Keratinocyte (primary cell): Measurements from ENCODE around the gene CYP46A1. TPM values are rescaled to one million over a fixed set of nuclear protein-coding genes. Genes with fewer than 3 reads are reported as not detected.

ENCODE experiments used
- DNase-seq: peaks from one replicate; pipeline ENCODE4 v3.0.0-alpha.2; 2011; ENCODE audit warnings: low read depth, missing footprints, low spot score
- FAIRE-seq: peaks from 2 replicates; lab custom pipeline; 2011; peaks lifted over from hg19 to GRCh38; lab: Jason Lieb, UNC
- H2AFZ ChIP-seq: 2 replicates; pipeline ENCODE4 v1.6.0; 2012; ENCODE audit warnings: low read length, control low read depth, inconsistent platforms; ENCODE audit not compliant: control insufficient read depth
- H3K27ac ChIP-seq: 2 replicates; pipeline ENCODE4 v1.5.1; 2011; ENCODE audit warnings: low read length; ENCODE audit not compliant: control insufficient read depth, insufficient read depth
- H3K27me3 ChIP-seq: 3 replicates; pipeline ENCODE4 v1.6.0; 2011; ENCODE audit warnings: low read length; ENCODE audit not compliant: control insufficient read depth, insufficient read depth; ENCODE audit errors: extremely low read depth
- H3K36me3 ChIP-seq, 2 experiments: 2 replicates in 1 of 2; 3 replicates in 1 of 2; pipeline ENCODE4 v1.5.1; 2011; ENCODE audit warnings: low read length in 2 of 2, mild to moderate bottlenecking in 1 of 2; ENCODE audit not compliant: control insufficient read depth in 2 of 2, insufficient read depth in 2 of 2; ENCODE audit errors: extremely low read depth in 1 of 2
- H3K4me1 ChIP-seq: 3 replicates; pipeline ENCODE4 v1.5.1; 2011; ENCODE audit warnings: low read length; ENCODE audit not compliant: control insufficient read depth, insufficient read depth; ENCODE audit errors: extremely low read depth
- H3K4me2 ChIP-seq: 3 replicates; pipeline ENCODE4 v1.6.0; 2011; ENCODE audit warnings: low read depth, low read length; ENCODE audit not compliant: control insufficient read depth, insufficient read depth; ENCODE audit errors: extremely low read depth
- H3K4me3 ChIP-seq, 3 experiments: fragments of 200-600 bp in 1 of 3; sonication (generic) in 1 of 3; 2 replicates in 2 of 3; 3 replicates in 1 of 3; pipeline ENCODE4 v1.5.1; 2011 to 2016; ENCODE audit warnings: low read length in 3 of 3, mild to moderate bottlenecking in 3 of 3, control low read depth in 2 of 3, inconsistent platforms in 1 of 3, low read depth in 1 of 3, mixed read lengths in 1 of 3, mixed run types in 1 of 3, moderate library complexity in 1 of 3; ENCODE audit not compliant: control insufficient read depth in 2 of 3, insufficient read depth in 2 of 3; ENCODE audit errors: extremely low read depth in 1 of 3
- H3K79me2 ChIP-seq: 2 replicates; pipeline ENCODE4 v1.6.0; 2012; ENCODE audit warnings: low read length; ENCODE audit not compliant: control insufficient read depth, insufficient read depth
- H3K9ac ChIP-seq: 3 replicates; pipeline ENCODE4 v1.6.0; 2011; ENCODE audit warnings: low read length; ENCODE audit not compliant: control insufficient read depth, insufficient read depth; ENCODE audit errors: extremely low read depth
- H3K9me1 ChIP-seq: 3 replicates; pipeline ENCODE4 v1.6.0; 2011; ENCODE audit warnings: low read length; ENCODE audit not compliant: control insufficient read depth, insufficient read depth; ENCODE audit errors: extremely low read depth
- H3K9me3 ChIP-seq: 2 replicates; pipeline ENCODE4 v1.5.1; 2012; ENCODE audit warnings: low read depth, low read length; ENCODE audit not compliant: control insufficient read depth
- H4K20me1 ChIP-seq: 3 replicates; pipeline ENCODE4 v1.6.0; 2011; ENCODE audit warnings: low read length; ENCODE audit not compliant: control insufficient read depth, insufficient read depth; ENCODE audit errors: extremely low read depth
- EZH2 ChIP-seq: IDR thresholded peaks from one replicate; pipeline ENCODE4 v1.6.1; 2012; ENCODE audit warnings: inconsistent platforms, mild to moderate bottlenecking, low read length, moderate library complexity
- dilution Hi-C: fragments of 300-500 bp; cut with MboI; formaldehyde crosslinking; loops from one replicate; pipeline ENCODE4 v1.7.0; 2020; ENCODE audit warnings: low sequenced_read_pairs; ENCODE audit not compliant: extremely low pct_ligation_motif_present
- polyA plus RNA-seq, 5 experiments: library from polyadenylated mRNA; depleted of rRNA in 3 of 5; stranded (reverse) in 3 of 5; stranded (forward) in 1 of 5; unstranded in 1 of 5; fragments of >200 nt; gene quantifications; 1 replicate in 1 of 5; 2 replicates in 3 of 5; 3 replicates in 1 of 5; pipeline versions ENCODE4 v1.2.1 to v1.2.3, GENCODE V29; 2011 to 2012; ENCODE audit warnings: missing spikeins in 2 of 5, low read depth in 1 of 5, low replicate concordance in 1 of 5
- TF ChIP-seq, protein P1 (sequence below), 3 experiments: IDR thresholded peaks in 1 of 3; conservative IDR thresholded peaks in 1 of 3; optimal IDR thresholded peaks in 1 of 3; 2 replicates in 2 of 3; 3 replicates in 1 of 3; pipeline versions ENCODE3 to v1.5.1; 2011; ENCODE audit warnings: low read length in 3 of 3, mild to moderate bottlenecking in 3 of 3, moderate library complexity in 2 of 3, control low read depth in 1 of 3, inconsistent platforms in 1 of 3; ENCODE audit not compliant: insufficient read depth in 2 of 3; ENCODE audit errors: extremely low read depth in 1 of 3

CYP46A1 gene
- polyA plus RNA-seq, 1 donor (not counting 4 experiments of a cell fraction or from before 2014, with no cell fraction given), result 0.01 TPM

GRCh38 chr14:99649643-99650042 is 34.5 kb upstream of the CYP46A1 start:
- no peaks in the 10 kb centered on the region for H3K79me2 ChIP-seq
- DNase-seq (no peak), FAIRE-seq (no peak)
- no peak overlapping the region for H2AFZ ChIP-seq
- H3K9ac ChIP-seq, result no peak overlapping the region
- H3K36me3 ChIP-seq, result no peaks in the 10 kb centered on the region
- dilution Hi-C loops, result no loop called here
- H3K4me1 ChIP-seq, result no peaks in the 10 kb centered on the region
- no peak overlapping the region for H3K4me2 ChIP-seq
- H3K9me1 ChIP-seq, result no peaks in the 10 kb centered on the region
- no peak overlapping the region for H3K4me3 ChIP-seq
- TF ChIP-seq EZH2, result no peak
- TF ChIP-seq, protein P1, sequence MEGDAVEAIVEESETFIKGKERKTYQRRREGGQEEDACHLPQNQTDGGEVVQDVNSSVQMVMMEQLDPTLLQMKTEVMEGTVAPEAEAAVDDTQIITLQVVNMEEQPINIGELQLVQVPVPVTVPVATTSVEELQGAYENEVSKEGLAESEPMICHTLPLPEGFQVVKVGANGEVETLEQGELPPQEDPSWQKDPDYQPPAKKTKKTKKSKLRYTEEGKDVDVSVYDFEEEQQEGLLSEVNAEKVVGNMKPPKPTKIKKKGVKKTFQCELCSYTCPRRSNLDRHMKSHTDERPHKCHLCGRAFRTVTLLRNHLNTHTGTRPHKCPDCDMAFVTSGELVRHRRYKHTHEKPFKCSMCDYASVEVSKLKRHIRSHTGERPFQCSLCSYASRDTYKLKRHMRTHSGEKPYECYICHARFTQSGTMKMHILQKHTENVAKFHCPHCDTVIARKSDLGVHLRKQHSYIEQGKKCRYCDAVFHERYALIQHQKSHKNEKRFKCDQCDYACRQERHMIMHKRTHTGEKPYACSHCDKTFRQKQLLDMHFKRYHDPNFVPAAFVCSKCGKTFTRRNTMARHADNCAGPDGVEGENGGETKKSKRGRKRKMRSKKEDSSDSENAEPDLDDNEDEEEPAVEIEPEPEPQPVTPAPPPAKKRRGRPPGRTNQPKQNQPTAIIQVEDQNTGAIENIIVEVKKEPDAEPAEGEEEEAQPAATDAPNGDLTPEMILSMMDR (optimal IDR thresholded peaks at IDR 0.05 in 1 of 3, IDR thresholded peaks at IDR 0.05 in 1 of 3, conservative IDR thresholded peaks at IDR 0.05 in 1 of 3; ENCODE audit: extremely low read depth in 1 of 3, insufficient read depth in 2 of 3, low read length in 3 of 3), result no peak
- H3K27ac ChIP-seq, result no peak overlapping the region
- no peaks in the 10 kb centered on the region for H3K9me3 ChIP-seq
- peaks cover 27% of the 10 kb centered on the region for H3K27me3 ChIP-seq
- H4K20me1 ChIP-seq, result no peaks in the 10 kb centered on the region

- no peak overlapping the region for H3K4me2 ChIP-seq
- TF ChIP-seq, protein P1 (optimal IDR thresholded peaks at IDR 0.05 in 1 of 3, IDR thresholded peaks at IDR 0.05 in 1 of 3, conservative IDR thresholded peaks at IDR 0.05 in 1 of 3; ENCODE audit: extremely low read depth in 1 of 3, insufficient read depth in 2 of 3, low read length in 3 of 3), result no peak
- no peak for TF ChIP-seq EZH2
- H3K27me3 ChIP-seq, result peaks cover 27% of the 10 kb centered on the region
- H3K79me2 ChIP-seq, result no peaks in the 10 kb centered on the region
- no peak overlapping the region for H2AFZ ChIP-seq
- H4K20me1 ChIP-seq, result no peaks in the 10 kb centered on the region
- no peak overlapping the region for H3K4me3 ChIP-seq
- no peaks in the 10 kb centered on the region for H3K4me1 ChIP-seq
- DNase-seq, result no peak
- dilution Hi-C loops, result no loop called here
- H3K9me3 ChIP-seq, result no peaks in the 10 kb centered on the region
- FAIRE-seq, result no peak
- no peak overlapping the region for H3K27ac ChIP-seq
- no peaks in the 10 kb centered on the region for H3K9me1 ChIP-seq
- no peak overlapping the region for H3K9ac ChIP-seq
- H3K36me3 ChIP-seq, result no peaks in the 10 kb centered on the region
Observed at GRCh38 chr14:99650189-99650588, 33.9 kb upstream of the CYP46A1 start.
